ENCODE results near the gene GALR1.
"Not testable (repeated sequence)": the region's sequence is repeated elsewhere in the genome, so short reads cannot be mapped to it uniquely, and the experiment has no call there.

GALR1 gene

DNA sequence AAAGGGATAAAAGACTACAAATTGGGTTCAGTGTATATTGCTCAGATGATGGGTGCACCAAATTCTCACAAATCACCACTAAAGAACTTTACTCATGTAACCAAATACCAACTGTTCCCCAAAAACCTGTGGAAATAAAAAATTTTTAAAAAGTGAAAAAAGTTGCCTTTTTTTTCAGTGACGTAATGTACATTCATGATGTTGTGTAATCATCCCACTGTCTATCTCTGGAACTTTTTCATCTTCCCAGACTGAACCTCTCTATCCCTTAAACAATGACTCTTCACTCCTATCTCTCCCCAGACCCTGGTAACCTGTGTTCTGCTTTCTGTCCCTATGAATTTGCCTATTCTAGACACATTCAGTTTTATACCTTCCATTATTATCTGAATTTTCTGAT lies 19.0 kb upstream of the GALR1 start:
- no peaks in the 10 kb centered on the region for H3K27me3 ChIP-seq (replicated peaks; ENCODE audit: insufficient read depth, low read length)
- no peaks in the 10 kb centered on the region for H3K79me2 ChIP-seq (ENCODE audit: low read length)
- DNase-seq: no peak
- 0 out of 2 replicates have a peak, but pooled peaks cover 3% of the 10 kb centered on the region for H3F3A ChIP-seq (ENCODE audit: insufficient read depth, low read length)
- H3K4me1 ChIP-seq (ENCODE audit: low read length): peaks cover 3% of the 10 kb centered on the region; the same call in 1 of the 2 replicates
- H3K27ac ChIP-seq (ENCODE audit: low read length): no peak overlapping the region
- no peaks in the 10 kb centered on the region for H4K20me1 ChIP-seq (ENCODE audit: insufficient read depth, low read length)
- TF ChIP-seq EZH2phosphoT487 (IDR thresholded peaks at IDR 0.05; ENCODE audit: low read length): no peak
- TF ChIP-seq, protein P1, sequence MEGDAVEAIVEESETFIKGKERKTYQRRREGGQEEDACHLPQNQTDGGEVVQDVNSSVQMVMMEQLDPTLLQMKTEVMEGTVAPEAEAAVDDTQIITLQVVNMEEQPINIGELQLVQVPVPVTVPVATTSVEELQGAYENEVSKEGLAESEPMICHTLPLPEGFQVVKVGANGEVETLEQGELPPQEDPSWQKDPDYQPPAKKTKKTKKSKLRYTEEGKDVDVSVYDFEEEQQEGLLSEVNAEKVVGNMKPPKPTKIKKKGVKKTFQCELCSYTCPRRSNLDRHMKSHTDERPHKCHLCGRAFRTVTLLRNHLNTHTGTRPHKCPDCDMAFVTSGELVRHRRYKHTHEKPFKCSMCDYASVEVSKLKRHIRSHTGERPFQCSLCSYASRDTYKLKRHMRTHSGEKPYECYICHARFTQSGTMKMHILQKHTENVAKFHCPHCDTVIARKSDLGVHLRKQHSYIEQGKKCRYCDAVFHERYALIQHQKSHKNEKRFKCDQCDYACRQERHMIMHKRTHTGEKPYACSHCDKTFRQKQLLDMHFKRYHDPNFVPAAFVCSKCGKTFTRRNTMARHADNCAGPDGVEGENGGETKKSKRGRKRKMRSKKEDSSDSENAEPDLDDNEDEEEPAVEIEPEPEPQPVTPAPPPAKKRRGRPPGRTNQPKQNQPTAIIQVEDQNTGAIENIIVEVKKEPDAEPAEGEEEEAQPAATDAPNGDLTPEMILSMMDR (IDR thresholded peaks at IDR 0.05; ENCODE audit: low read length): no peak
- no peak for TF ChIP-seq EZH2 (optimal IDR thresholded peaks at IDR 0.05; ENCODE audit: low read depth, low read length)
- no peaks in the 10 kb centered on the region for H3K36me3 ChIP-seq (replicated peaks; ENCODE audit: insufficient read depth, low read length)
- no peak overlapping the region for H3K9ac ChIP-seq (ENCODE audit: low read length)
- no peak overlapping the region for H3K4me3 ChIP-seq (ENCODE audit: low read length)
- no peak overlapping the region for H2AFZ ChIP-seq (ENCODE audit: low read length)
- no peaks in the 10 kb centered on the region for H3K9me3 ChIP-seq (replicated peaks; ENCODE audit: insufficient read depth, low read length)
- no peaks in the 10 kb centered on the region for H3K9me2 ChIP-seq (replicated peaks; ENCODE audit: insufficient read depth, low read length)
- no peak overlapping the region for H3K4me2 ChIP-seq (ENCODE audit: low read depth, low read length)

DNA sequence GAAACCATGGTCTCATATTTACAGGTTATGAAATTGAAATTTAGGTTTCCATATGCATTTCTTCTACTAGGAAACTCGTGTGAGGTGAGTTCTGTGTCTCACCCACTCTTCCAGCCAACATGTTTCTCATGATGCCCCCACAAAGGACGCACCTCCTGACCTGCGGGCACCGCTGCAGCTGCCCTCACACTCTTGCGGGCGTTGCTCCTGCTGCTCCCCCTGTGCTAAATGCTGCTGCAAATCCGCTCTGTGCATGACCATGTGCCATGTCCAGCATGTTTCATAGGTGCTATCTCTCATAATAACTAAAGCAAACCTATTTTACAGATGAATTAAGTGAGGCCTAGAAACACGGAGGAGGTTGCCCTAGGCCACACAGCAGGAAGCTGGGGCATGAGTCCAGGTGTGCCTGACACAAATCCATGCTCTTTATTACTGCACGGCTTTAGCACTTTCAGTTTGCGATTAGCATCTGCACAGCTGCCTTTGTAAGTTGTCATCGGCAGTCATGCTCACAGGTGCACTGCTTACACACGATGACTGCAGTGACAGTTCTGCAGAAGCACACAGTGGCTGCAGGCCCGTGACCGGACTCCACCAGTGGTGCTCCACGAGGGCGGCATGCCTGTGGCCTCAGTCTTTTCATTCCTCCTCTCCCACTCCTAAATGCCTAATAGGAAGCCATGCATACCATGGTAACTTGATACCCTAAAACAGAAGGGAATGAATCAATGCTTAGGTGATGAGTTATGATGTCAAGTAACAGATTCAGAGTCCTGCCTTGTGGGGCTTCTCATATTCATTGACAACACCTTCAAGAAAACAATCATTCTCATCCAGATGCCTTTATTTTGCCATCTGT lies 14.9 kb upstream of the GALR1 start:
- Histone ChIP-seq H3F3A (ENCODE audit: insufficient read depth, low read length) (0 out of 2 replicates have a peak, but pooled peaks cover 3% of the 10 kb centered on the region), H2AFZ (ENCODE audit: low read length) (peak overlapping the region; percentile 33), H3K4me3 (ENCODE audit: low read length) (no peak overlapping the region), H3K79me2 (ENCODE audit: low read length) (no peaks in the 10 kb centered on the region), H4K20me1 (ENCODE audit: insufficient read depth, low read length) (no peaks in the 10 kb centered on the region), H3K9me3 (replicated peaks; ENCODE audit: insufficient read depth, low read length) (no peaks in the 10 kb centered on the region), H3K4me1 (ENCODE audit: low read length) (peaks cover 3% of the 10 kb centered on the region; the same call in 1 of the 2 replicates), H3K27me3 (replicated peaks; ENCODE audit: insufficient read depth, low read length) (no peaks in the 10 kb centered on the region), H3K4me2 (ENCODE audit: low read depth, low read length) (peak overlapping the region; percentile 29; the same call in 1 of the 2 replicates), H3K9me2 (replicated peaks; ENCODE audit: insufficient read depth, low read length) (no peaks in the 10 kb centered on the region), H3K36me3 (replicated peaks; ENCODE audit: insufficient read depth, low read length) (no peaks in the 10 kb centered on the region), H3K27ac (ENCODE audit: low read length) (no peak overlapping the region; the same call in 1 of the 2 replicates), H3K9ac (ENCODE audit: low read length) (no peak overlapping the region)
- TF ChIP-seq EZH2 (optimal IDR thresholded peaks at IDR 0.05; ENCODE audit: low read depth, low read length) (no peak), EZH2phosphoT487 (IDR thresholded peaks at IDR 0.05; ENCODE audit: low read length) (no peak)
- TF ChIP-seq, protein P1 (IDR thresholded peaks at IDR 0.05; ENCODE audit: low read length): no peak
- peak; percentile 78 for DNase-seq

DNA sequence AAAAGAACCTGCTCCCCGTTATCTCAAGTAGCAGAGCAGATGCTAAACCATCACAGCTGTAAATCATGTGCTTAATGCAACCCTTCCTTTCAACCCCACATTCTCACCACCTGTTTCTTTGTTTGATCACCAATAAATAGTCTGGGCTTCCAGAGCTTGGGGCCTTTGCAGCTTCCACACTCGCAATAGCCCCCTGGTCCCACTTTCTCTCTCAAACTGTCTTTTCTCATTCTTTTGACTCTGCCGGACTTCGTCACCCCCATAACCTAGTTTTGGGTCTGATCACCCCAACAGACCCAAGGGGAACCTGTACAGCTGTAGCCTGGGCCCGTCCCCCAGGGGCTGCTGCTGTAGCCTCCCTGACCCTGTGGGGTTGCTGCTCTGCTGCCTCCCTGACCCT lies 10.4 kb upstream of the GALR1 start:
- H3K4me1 ChIP-seq (ENCODE audit: low read length); H4K20me1 ChIP-seq (ENCODE audit: insufficient read depth, low read length): not testable (repeated sequence)

More for the DNA sequence above, 10.4 kb upstream of the GALR1 start:
- H3K9me2 ChIP-seq (replicated peaks; ENCODE audit: insufficient read depth, low read length); H3F3A ChIP-seq (ENCODE audit: insufficient read depth, low read length); H3K27me3 ChIP-seq (replicated peaks; ENCODE audit: insufficient read depth, low read length); H3K79me2 ChIP-seq (ENCODE audit: low read length); H3K36me3 ChIP-seq (replicated peaks; ENCODE audit: insufficient read depth, low read length); H2AFZ ChIP-seq (ENCODE audit: low read length); H3K9ac ChIP-seq (ENCODE audit: low read length); H3K4me3 ChIP-seq (ENCODE audit: low read length); DNase-seq; H3K9me3 ChIP-seq (replicated peaks; ENCODE audit: insufficient read depth, low read length); H3K4me2 ChIP-seq (ENCODE audit: low read depth, low read length); H3K27ac ChIP-seq (ENCODE audit: low read length): not testable (repeated sequence)
